Kidney epithelial cell (primary cell): ENCODE data around the gene ACHE. TPM values are rescaled to one million over a fixed set of nuclear protein-coding genes. Genes with fewer than 3 reads are reported as not detected.
"Not testable (repeated sequence)": the region's sequence is repeated elsewhere in the genome, so short reads cannot be mapped to it uniquely, and the experiment has no call there.

Experiments used
- DNase-seq: peaks from one replicate; pipeline ENCODE4 v3.0.0-alpha.2; 2010; ENCODE audit warnings: low read depth
- H3K27me3 ChIP-seq: 2 replicates; pipeline ENCODE4 v1.6.0; 2011; ENCODE audit warnings: low read length; ENCODE audit not compliant: control insufficient read depth, insufficient read depth
- H3K36me3 ChIP-seq: 2 replicates; pipeline ENCODE4 v1.5.1; 2011; ENCODE audit warnings: low read length; ENCODE audit not compliant: control insufficient read depth, insufficient read depth
- H3K4me3 ChIP-seq: 2 replicates; pipeline ENCODE4 v1.5.1; 2011; ENCODE audit warnings: low read depth, mild to moderate bottlenecking, control low read depth, low read length
- total RNA-seq: library from RNA; depleted of rRNA; stranded (reverse); fragments of >200 nt; gene quantifications from 2 replicates; pipeline ENCODE4 v1.2.3, GENCODE V29; 2015
- TF ChIP-seq, protein P1 (sequence below): IDR thresholded peaks from 2 replicates; pipeline ENCODE4 v1.5.1; 2011; ENCODE audit warnings: mild to moderate bottlenecking, moderate library complexity, low read length, control low read depth, inconsistent platforms; ENCODE audit not compliant: insufficient read depth, poor library complexity, severe bottlenecking

The ACHE gene
- total RNA-seq, 1 donor from 2014 or later = 1.3 TPM

GRCh38 chr7:100861616-100861985, 34.1 kb downstream of the ACHE start:
- no peaks in the 10 kb centered on the region for H3K27me3 ChIP-seq
- no peak for DNase-seq
- TF ChIP-seq, protein P1, sequence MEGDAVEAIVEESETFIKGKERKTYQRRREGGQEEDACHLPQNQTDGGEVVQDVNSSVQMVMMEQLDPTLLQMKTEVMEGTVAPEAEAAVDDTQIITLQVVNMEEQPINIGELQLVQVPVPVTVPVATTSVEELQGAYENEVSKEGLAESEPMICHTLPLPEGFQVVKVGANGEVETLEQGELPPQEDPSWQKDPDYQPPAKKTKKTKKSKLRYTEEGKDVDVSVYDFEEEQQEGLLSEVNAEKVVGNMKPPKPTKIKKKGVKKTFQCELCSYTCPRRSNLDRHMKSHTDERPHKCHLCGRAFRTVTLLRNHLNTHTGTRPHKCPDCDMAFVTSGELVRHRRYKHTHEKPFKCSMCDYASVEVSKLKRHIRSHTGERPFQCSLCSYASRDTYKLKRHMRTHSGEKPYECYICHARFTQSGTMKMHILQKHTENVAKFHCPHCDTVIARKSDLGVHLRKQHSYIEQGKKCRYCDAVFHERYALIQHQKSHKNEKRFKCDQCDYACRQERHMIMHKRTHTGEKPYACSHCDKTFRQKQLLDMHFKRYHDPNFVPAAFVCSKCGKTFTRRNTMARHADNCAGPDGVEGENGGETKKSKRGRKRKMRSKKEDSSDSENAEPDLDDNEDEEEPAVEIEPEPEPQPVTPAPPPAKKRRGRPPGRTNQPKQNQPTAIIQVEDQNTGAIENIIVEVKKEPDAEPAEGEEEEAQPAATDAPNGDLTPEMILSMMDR = no peak
- H3K4me3 ChIP-seq = no peak overlapping the region
- H3K36me3 ChIP-seq = no peaks in the 10 kb centered on the region

DNA sequence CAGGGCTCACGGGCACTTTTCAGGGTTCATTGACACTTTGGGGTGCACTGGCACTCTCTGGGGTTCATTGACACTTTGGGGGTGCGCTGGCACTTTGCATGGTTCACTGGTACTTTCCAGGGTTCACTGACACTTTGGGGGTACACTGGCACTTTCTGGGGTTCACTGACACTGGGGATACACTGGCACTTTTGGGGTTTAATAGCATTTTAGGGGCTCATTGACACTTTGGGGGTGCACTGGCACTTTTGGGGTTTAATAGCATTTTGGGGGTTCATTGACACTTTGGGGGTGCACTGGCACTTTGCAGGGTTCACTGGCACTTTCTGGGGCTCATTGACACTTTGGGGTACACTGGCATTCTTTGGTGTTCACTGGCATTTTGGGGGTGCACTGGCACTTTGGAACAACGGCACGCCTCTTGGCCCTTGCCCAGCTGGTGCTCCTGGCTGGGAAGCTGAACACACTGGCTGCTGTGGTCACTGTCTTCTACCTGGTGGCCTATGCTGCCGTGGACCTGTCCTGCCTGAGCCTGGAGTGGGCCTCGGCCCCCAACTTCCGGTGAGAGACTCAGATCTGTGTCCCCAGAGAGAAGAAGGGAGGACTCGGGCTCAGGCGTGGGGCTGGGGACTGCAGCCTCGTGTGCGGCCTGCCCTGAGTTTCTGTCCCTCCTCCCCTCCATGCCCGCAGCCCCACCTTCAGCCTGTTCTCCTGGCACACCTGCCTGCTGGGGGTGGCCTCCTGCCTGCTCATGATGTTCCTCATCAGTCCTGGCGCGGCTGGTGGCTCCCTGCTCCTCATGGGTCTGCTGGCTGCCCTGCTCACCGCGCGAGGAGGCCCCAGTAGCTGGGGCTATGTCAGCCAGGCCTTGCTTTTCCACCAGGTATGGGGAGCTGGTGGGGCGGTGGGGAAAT, 34.7 kb downstream of the ACHE start:
- Histone ChIP-seq H3K4me3 (no peak overlapping the region), H3K36me3 (no peaks in the 10 kb centered on the region), H3K27me3 (no peaks in the 10 kb centered on the region)
- TF ChIP-seq, protein P1 = no peak
- DNase-seq = no peak

GRCh38 chr7:100859856-100860255, 35.8 kb downstream of the ACHE start:
- TF ChIP-seq, protein P1 = no peak
- Histone ChIP-seq H3K27me3 (no peaks in the 10 kb centered on the region), H3K36me3 (no peaks in the 10 kb centered on the region), H3K4me3 (no peak overlapping the region)
- no peak for DNase-seq

GRCh38 chr7:100856871-100857282, 38.8 kb downstream of the ACHE start:
- H3K36me3 ChIP-seq = no peaks in the 10 kb centered on the region
- DNase-seq = no peak
- TF ChIP-seq, protein P1 = no peak
- H3K27me3 ChIP-seq = no peaks in the 10 kb centered on the region
- no peak overlapping the region for H3K4me3 ChIP-seq

- DNase-seq = no peak
- no peak overlapping the region for H3K4me3 ChIP-seq
- TF ChIP-seq, protein P1 = no peak
- no peaks in the 10 kb centered on the region for H3K36me3 ChIP-seq
- H3K27me3 ChIP-seq = no peaks in the 10 kb centered on the region
Observed at GRCh38 chr7:100855515-100855914, 40.2 kb downstream of the ACHE start.

- not testable (repeated sequence) for H3K36me3 ChIP-seq, H3K4me3 ChIP-seq, H3K27me3 ChIP-seq, DNase-seq
Observed at GRCh38 chr7:100854899-100855298, 40.8 kb downstream of the ACHE start.
